ENCODE data around the gene C1orf198.
"Not testable (repeated sequence)": the region's sequence is repeated elsewhere in the genome, so short reads cannot be mapped to it uniquely, and the experiment has no call there.

C1orf198 gene

DNA sequence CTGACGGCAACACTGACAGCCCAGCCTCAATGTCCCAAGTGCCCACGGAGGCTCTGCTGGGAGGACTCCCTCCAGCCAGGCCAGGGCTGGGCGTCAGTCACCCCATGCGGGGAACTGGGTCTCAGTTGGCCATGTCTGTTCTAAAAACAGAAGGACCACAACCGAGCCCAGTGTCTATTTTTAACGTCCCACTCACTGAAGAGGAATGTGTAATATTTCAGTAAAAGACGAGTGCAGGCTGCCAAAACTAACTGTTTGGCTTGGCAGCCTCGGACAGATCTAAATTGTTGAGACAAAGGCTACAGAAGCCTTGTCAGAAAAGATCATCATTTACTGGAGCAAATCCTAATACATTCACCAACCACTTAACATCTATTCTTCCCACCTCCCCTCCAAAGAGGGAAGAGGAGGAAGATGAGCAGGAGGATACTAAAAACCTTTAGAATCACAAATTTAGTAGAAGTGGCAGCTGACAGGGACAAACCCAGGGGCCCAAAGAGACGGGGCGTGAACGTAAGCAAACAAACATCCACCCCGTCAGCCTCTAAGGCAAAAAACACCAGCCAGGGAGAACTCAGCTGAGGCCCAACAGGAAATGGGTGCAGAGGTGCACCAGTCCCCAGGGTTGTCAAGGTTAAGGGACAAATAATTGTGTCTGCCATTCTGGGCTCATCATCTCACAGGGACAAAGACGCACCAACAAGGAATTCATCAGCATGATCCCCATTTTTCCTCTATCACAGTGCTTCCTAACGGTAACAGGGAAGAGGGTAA, 18.7 kb downstream of the C1orf198 start:
- TF ChIP-seq, protein P1, sequence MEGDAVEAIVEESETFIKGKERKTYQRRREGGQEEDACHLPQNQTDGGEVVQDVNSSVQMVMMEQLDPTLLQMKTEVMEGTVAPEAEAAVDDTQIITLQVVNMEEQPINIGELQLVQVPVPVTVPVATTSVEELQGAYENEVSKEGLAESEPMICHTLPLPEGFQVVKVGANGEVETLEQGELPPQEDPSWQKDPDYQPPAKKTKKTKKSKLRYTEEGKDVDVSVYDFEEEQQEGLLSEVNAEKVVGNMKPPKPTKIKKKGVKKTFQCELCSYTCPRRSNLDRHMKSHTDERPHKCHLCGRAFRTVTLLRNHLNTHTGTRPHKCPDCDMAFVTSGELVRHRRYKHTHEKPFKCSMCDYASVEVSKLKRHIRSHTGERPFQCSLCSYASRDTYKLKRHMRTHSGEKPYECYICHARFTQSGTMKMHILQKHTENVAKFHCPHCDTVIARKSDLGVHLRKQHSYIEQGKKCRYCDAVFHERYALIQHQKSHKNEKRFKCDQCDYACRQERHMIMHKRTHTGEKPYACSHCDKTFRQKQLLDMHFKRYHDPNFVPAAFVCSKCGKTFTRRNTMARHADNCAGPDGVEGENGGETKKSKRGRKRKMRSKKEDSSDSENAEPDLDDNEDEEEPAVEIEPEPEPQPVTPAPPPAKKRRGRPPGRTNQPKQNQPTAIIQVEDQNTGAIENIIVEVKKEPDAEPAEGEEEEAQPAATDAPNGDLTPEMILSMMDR (IDR thresholded peaks at IDR 0.05; ENCODE audit: control insufficient read depth, extremely low read depth, insufficient read depth): no peak
- peak; percentile 64 for DNase-seq (ENCODE audit: low read depth)
- no peak overlapping the region for H3K4me3 ChIP-seq (ENCODE audit: low read depth, low read length)

DNA sequence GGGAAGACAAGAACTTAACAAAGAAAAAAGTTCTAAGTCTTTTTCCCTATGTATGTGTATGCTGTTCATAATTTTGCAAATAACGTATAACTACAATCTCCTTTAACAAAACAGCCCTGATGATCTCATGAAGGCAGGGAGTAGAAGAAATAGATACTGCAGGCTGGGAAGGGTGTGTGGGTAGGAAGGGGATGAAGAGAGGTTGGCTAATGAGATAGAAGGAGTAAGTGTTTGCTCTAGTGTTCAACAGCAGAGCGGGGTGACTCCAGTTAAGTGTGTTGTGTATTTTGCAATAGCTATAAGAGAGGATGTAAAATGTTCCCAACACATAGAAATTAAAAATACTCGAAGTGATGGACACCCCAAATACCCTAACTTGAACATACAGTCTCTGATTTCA, 20.1 kb downstream of the C1orf198 start:
- DNase-seq (ENCODE audit: low read depth): no peak
- no peak overlapping the region for H3K4me3 ChIP-seq (ENCODE audit: low read depth, low read length)
- TF ChIP-seq, protein P1 (IDR thresholded peaks at IDR 0.05; ENCODE audit: control insufficient read depth, extremely low read depth, insufficient read depth): no peak

DNA sequence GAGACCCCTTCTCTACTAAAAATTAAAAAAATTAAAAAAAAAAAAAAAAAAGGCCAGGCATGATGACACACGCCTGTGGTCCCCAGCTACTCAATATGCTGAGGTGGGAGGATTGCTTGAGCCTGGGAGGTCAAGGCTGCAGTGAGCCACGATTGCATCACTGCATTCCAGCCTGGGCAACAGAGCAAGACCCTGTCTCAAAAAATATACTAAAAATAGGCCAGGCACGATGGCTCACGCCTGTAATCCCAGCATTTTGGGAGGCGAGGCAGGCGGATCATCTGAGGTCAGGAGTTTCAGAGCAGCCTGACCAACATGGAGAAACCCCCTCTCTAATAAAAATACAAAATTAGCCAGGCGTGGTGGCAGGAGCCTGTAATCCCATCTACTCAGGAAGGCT, 23.1 kb downstream of the C1orf198 start:
- H3K4me3 ChIP-seq (ENCODE audit: low read depth, low read length); DNase-seq (ENCODE audit: low read depth): not testable (repeated sequence)

DNA sequence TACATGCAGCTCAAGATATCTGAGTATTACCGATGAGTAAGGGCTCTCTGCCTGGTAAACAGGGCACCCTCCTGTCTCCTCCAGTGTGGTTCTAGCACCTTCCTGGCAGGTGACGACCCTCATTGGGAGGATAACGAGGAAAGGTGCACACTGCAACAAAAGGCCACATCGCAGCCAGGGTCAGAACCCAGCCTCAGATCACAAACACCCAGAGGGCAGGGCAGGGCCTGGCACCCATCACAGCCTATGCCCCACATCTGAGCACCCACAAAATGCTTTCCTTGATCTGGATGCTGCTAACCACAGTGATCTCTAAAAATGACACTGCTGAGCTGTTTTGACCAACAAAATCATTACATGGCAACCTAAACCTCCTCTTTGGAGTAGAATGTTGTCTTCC, 23.8 kb downstream of the C1orf198 start:
- DNase-seq (ENCODE audit: low read depth): no peak

DNA sequence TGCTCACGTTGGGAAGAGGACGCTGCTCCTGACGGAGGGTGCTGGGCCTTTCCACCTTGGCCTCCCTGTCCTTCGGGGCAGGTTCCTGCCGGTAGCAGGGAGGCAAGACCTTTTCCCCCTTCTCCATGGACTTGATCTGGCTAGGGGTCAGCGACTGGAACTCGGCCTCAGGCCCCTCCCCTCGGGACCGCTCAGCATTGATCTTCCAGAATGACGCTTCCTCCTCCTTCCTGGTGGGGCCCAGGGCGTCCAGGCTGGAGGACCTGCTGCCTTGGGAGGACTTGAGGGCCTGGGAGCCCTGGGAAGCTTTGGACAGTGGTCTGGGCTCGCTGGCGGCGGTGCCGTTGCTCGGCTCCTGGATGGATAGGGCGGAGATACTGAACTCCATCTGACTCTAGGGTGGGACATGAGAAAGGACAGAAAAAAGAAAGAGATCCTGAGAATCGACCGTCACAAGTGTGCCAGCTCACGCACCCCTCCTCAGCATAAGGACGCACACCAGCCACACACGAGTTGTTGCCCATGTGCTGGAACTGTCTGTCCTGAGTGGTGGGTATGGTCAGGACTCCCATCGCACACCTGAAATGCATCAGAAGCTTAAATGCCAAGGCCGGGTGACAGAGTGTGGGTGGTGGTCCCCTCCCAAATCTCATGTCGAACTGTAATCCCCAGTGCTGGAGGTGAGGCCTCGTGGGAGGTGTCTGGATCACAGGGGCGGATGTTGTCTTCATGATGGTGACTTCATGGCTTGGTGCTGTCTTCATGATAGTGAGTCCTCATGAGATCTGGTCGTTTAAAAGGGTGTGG, 24.6 kb downstream of the C1orf198 start:
- H3K4me3 ChIP-seq (ENCODE audit: low read depth, low read length): no peak overlapping the region
- DNase-seq (ENCODE audit: low read depth): no peak
- TF ChIP-seq, protein P1 (IDR thresholded peaks at IDR 0.05; ENCODE audit: control insufficient read depth, extremely low read depth, insufficient read depth): no peak

More for the DNA sequence above, 23.8 kb downstream of the C1orf198 start:
- no peak overlapping the region for H3K4me3 ChIP-seq (ENCODE audit: low read depth, low read length)
- TF ChIP-seq, protein P1 (IDR thresholded peaks at IDR 0.05; ENCODE audit: control insufficient read depth, extremely low read depth, insufficient read depth): no peak

DNA sequence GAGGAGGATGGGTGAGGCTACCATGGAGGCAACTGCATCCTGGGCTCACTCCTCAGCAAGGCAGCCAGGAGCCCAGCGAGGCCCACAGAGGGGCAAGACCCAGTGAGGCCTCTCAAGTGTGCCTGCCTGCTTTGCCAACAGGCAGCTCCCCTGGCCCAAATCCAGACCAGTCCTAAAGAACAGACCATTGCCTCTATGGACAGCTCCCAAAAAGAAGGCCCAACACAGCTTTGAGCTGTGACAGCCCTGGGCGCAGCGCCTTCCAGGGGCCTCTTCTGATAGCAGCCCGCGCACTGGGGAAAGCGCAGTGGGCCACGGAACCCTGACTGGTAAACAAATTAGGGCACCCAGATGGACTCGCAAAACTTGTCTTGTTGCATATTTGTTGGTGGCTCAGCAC, 25.5 kb downstream of the C1orf198 start:
- TF ChIP-seq, protein P1 (IDR thresholded peaks at IDR 0.05; ENCODE audit: control insufficient read depth, extremely low read depth, insufficient read depth): no peak
- H3K4me3 ChIP-seq (ENCODE audit: low read depth, low read length): no peak overlapping the region
- no peak for DNase-seq (ENCODE audit: low read depth)

DNA sequence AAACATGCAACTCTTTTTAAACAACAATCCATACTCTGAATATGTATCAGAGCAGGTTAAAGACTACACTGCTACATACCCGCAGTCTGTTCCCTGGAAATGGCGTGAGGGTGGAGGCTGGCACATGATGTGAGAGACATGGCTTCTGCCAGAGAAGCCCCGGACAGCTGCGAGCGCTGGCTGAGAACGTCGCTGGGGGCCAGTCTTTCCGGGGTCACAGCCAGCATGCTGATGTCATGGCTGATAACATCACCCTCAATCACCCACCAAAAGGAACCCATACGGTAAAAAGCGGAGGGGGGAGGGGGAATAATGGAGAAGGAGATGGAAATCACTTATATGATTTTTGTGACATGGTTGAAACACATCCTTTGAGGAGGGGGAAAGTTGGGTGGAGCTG, 29.1 kb downstream of the C1orf198 start:
- no peak overlapping the region for H3K4me3 ChIP-seq (ENCODE audit: low read depth, low read length)
- no peak for DNase-seq (ENCODE audit: low read depth)
- TF ChIP-seq, protein P1 (IDR thresholded peaks at IDR 0.05; ENCODE audit: control insufficient read depth, extremely low read depth, insufficient read depth): no peak
